GM08714 (cell line): ENCODE data around the gene MBNL2.

Source experiments
- H3K4me3 ChIP-seq: fragments of 200-500 bp; sonication (Bioruptor generic); 2 replicates; pipeline ENCODE4 v1.5.1; 2014; ENCODE audit warnings: mild to moderate bottlenecking, low read length, inconsistent platforms
- ZNF274 ChIP-seq: IDR thresholded peaks from 2 replicates; pipeline ENCODE4 v1.6.1; 2012; ENCODE audit warnings: mild to moderate bottlenecking, low read depth, low read length

MBNL2 gene

GRCh38 chr13:97364827-97365226, 142.7 kb downstream of the MBNL2 start:
- TF ChIP-seq ZNF274: no peak

GRCh38 chr13:97366172-97366688, 144.1 kb downstream of the MBNL2 start:
- no peak overlapping the region for H3K4me3 ChIP-seq
- no peak for TF ChIP-seq ZNF274

More at GRCh38 chr13:97364827-97365226, 142.7 kb downstream of the MBNL2 start:
- no peak overlapping the region for H3K4me3 ChIP-seq

- no peak overlapping the region for H3K4me3 ChIP-seq
- no peak for TF ChIP-seq ZNF274
Observed at GRCh38 chr13:97367016-97367822, 145.1 kb downstream of the MBNL2 start.

DNA sequence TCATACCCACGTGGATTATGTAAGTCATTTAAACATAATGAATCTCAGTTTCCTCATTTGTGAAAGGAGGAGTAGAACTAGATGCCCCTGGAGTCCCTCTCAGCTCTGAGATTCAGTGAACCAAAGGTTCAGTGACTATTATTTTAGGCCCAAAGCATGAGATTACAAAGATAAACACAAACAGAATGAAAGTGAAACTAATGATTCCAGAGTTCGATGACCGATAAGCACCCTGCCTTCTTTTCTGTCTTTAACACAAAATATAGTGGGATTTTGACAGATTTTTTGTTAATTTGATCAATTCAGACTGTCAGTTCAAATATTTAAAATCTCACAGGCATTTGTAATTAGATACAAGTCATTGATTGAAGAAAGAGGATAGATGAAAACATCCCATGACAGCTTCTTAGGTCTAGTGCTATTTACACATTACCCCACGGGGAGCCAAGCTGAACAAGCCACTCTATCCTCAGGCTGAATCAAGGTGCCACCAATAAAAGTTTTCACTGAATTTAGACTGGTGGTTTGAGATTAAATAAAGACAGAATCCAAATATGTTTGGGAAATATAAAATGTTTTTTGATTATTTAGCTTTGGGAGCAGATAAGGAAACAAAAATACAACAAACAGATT, 147.2 kb downstream of the MBNL2 start:
- no peak overlapping the region; the same call in 1 of the 2 replicates for H3K4me3 ChIP-seq
- no peak for TF ChIP-seq ZNF274

- no peak for TF ChIP-seq ZNF274
- H3K4me3 ChIP-seq: no peak overlapping the region
Observed at GRCh38 chr13:97371486-97372109, 149.5 kb downstream of the MBNL2 start.

GRCh38 chr13:97372936-97373335, 150.8 kb downstream of the MBNL2 start:
- no peak overlapping the region for H3K4me3 ChIP-seq
- no peak for TF ChIP-seq ZNF274

DNA sequence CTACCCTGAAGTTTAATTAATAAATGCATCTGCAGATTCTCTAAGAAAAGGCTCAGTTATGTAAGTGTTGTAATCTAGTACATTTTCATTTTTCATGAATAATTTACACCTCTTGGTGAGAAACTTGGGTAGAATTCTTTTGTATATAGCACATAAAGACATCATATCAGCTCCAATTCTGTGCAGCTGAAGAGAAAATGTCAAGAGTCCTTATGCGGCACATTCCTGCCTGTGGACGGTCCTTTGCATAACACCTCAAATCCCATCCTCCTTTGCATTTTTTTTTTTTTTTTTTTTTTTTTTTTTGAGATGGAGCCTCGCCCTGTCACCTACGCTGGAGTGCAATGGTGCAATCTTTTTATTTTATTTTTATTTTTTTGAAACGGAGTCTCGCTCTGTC, 151.7 kb downstream of the MBNL2 start:
- no peak for TF ChIP-seq ZNF274
- no peak overlapping the region for H3K4me3 ChIP-seq

DNA sequence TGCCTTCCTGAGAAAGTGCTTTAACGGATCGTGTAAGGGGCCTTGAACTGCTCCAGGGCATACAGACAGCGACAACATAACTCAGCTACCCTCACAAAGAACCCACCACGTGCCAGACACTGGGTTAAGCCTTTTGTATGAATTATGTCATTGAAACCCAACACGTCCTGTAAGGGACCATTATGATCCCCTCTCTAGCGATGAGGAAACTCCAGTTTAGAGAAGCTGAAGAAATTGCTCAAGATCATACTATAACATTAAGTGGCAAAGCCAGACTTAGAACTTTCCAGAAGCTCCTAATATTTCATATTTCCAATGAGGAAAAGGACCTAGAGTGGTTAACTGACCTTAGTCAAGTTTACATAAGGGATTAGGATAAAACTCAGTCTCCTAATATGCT, 154.8 kb downstream of the MBNL2 start:
- H3K4me3 ChIP-seq: no peak overlapping the region
- no peak for TF ChIP-seq ZNF274

DNA sequence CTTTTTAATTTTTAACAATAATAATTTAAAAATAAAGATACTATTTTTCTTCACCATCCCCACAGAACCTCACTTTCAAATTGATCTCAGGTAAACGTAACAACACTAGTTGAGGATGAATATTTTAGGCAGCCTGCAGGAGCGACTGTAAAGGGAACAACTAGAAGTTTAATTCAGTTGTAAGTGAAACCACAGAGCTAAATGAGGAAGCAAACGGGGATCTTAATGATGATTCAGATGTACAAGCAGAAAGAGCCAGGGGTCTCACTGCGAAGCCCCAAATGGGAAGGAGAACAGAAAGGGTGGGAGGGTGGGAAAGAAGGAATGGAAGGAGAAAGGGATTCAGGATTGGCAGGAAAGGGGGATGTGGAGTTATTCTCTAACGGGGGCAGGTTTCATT, 157.3 kb downstream of the MBNL2 start:
- H3K4me3 ChIP-seq: no peak overlapping the region
- no peak for TF ChIP-seq ZNF274

DNA sequence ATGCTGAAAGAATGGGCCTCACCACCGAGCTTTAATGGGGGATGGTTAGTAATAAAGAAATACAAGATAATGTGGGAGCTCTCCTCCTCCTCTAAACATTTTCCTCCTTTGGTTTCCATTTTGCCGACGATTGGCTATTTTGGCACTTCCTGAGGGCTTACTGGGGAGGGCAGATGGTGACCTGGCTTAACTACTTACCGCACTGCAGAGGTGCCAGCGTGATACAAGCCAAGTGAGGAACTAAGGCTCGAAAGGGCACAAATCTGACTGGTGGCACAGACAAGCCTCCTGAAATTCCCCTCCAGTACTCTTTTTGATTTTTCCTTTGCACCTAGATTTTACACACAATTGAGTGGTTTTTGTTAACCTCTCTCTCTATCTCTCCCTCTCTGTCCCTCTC, 158.6 kb downstream of the MBNL2 start:
- no peak overlapping the region for H3K4me3 ChIP-seq
- TF ChIP-seq ZNF274: no peak

DNA sequence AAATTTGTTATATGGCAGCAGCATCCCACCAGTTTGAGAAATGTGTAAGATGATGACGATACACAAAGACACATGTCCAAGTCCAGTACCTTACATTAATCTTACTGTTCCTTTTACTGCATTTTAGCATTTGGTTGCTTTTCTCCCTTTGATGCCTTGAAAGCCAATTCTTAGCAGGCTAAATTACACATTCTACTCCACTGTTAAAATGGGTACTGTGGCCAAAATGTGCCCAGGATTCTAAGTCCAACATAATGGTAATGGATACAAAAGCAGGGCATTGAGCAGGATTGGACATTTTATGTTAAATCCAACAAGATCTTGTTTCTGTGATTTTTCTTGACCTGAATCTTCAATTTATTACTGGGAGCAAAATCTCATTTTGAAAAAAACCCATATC, 159.1 kb downstream of the MBNL2 start:
- TF ChIP-seq ZNF274: no peak
- H3K4me3 ChIP-seq: no peak overlapping the region

- no peak overlapping the region for H3K4me3 ChIP-seq
- no peak for TF ChIP-seq ZNF274
Observed at GRCh38 chr13:97382276-97382675, 160.1 kb downstream of the MBNL2 start.

DNA sequence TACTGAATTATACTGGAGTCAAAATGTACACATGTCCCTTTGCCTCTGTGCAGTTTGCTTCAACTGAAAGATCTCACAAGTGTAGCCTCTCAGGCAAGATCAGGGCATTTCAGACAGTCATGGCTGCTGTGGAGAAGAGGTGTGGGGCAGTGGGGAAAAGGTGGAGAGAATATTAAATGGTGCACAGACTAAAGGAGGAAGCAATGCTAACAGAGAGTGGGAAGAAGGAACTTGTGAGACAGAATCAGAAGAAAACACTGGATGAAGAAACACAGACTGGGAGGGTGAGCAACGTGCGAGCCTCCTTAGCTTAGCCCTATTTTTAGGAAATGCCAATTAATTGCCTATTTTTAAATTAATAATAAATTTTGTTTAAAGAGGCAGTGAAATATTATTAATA, 162.2 kb downstream of the MBNL2 start:
- H3K4me3 ChIP-seq: no peak overlapping the region
- no peak for TF ChIP-seq ZNF274

GRCh38 chr13:97385146-97385545, 163.0 kb downstream of the MBNL2 start:
- H3K4me3 ChIP-seq: no peak overlapping the region
- TF ChIP-seq ZNF274: no peak

- TF ChIP-seq ZNF274: no peak
Observed at GRCh38 chr13:97385854-97386253, 163.7 kb downstream of the MBNL2 start.

More at GRCh38 chr13:97385854-97386253, 163.7 kb downstream of the MBNL2 start:
- H3K4me3 ChIP-seq: no peak overlapping the region
